ENCODE results near the gene CPM.

The CPM gene

GRCh38 chr12:68957273-68957672 lies 24.3 kb upstream of the CPM start (continued):
- no peak for TF ChIP-seq TSHZ2 (CRISPR knock-in tag; IDR thresholded peaks at IDR 0.05)
- TF ChIP-seq CSRNP3 (CRISPR knock-in tag; IDR thresholded peaks at IDR 0.05): no peak
- TF ChIP-seq OSR1 (CRISPR knock-in tag; IDR thresholded peaks at IDR 0.05): no peak
- TF ChIP-seq CSDC2 (CRISPR knock-in tag; IDR thresholded peaks at IDR 0.05): no peak
- TF ChIP-seq ZNF8 (CRISPR knock-in tag; IDR thresholded peaks at IDR 0.05): no peak
- TF ChIP-seq TOX (CRISPR knock-in tag; IDR thresholded peaks at IDR 0.05; ENCODE audit: borderline replicate concordance): no peak
- no peak for TF ChIP-seq ISL1 (CRISPR knock-in tag; IDR thresholded peaks at IDR 0.05)
- TF ChIP-seq ZFP30 (CRISPR knock-in tag; IDR thresholded peaks at IDR 0.05): no peak
- no peak for TF ChIP-seq PPARA (CRISPR knock-in tag; IDR thresholded peaks at IDR 0.05; ENCODE audit: borderline replicate concordance)
- no peak for TF ChIP-seq BACH2 (CRISPR knock-in tag; IDR thresholded peaks at IDR 0.05; ENCODE audit: borderline replicate concordance)
- TF ChIP-seq ZFP3 (CRISPR knock-in tag; IDR thresholded peaks at IDR 0.05): no peak

- TF ChIP-seq ZNF70 (CRISPR knock-in tag; IDR thresholded peaks at IDR 0.05) (no peak), ZFP30 (CRISPR knock-in tag; IDR thresholded peaks at IDR 0.05) (no peak), ARNTL (CRISPR knock-in tag; IDR thresholded peaks at IDR 0.05; ENCODE audit: borderline replicate concordance, low read depth) (no peak), PPARA (CRISPR knock-in tag; IDR thresholded peaks at IDR 0.05; ENCODE audit: borderline replicate concordance) (no peak), SNAI2 (CRISPR knock-in tag; IDR thresholded peaks at IDR 0.05) (no peak), ISL1 (CRISPR knock-in tag; IDR thresholded peaks at IDR 0.05) (no peak), ZNF565 (CRISPR knock-in tag; conservative IDR thresholded peaks at IDR 0.05; ENCODE audit: low read depth) (no peak), GLIS3 (CRISPR knock-in tag; IDR thresholded peaks at IDR 0.05) (no peak), BACH2 (CRISPR knock-in tag; IDR thresholded peaks at IDR 0.05; ENCODE audit: borderline replicate concordance) (no peak), CREB5 (CRISPR knock-in tag; IDR thresholded peaks at IDR 0.05; ENCODE audit: low read depth) (no peak), ZC3H10 (CRISPR knock-in tag; IDR thresholded peaks at IDR 0.05) (no peak), ZFP3 (CRISPR knock-in tag; IDR thresholded peaks at IDR 0.05) (no peak), ZNF8 (CRISPR knock-in tag; IDR thresholded peaks at IDR 0.05) (no peak), PATZ1 (CRISPR knock-in tag; IDR thresholded peaks at IDR 0.05; ENCODE audit: borderline replicate concordance) (no peak), RARB (CRISPR knock-in tag; IDR thresholded peaks at IDR 0.05) (no peak)
- no peak for ATAC-seq
These were observed 23.5 kb upstream of the CPM start for GRCh38 chr12:68956466-68956865.

- no peak for ATAC-seq
- TF ChIP-seq TCF4 (CRISPR knock-in tag; IDR thresholded peaks at IDR 0.05; ENCODE audit: borderline replicate concordance): no peak
- no peak for TF ChIP-seq GLIS3 (CRISPR knock-in tag; IDR thresholded peaks at IDR 0.05)
- no peak for TF ChIP-seq PPARA (CRISPR knock-in tag; IDR thresholded peaks at IDR 0.05; ENCODE audit: borderline replicate concordance)
- no peak for TF ChIP-seq OSR1 (CRISPR knock-in tag; IDR thresholded peaks at IDR 0.05)
- TF ChIP-seq ARNTL (CRISPR knock-in tag; IDR thresholded peaks at IDR 0.05; ENCODE audit: borderline replicate concordance, low read depth): no peak
- TF ChIP-seq POU6F1 (CRISPR knock-in tag; IDR thresholded peaks at IDR 0.05; ENCODE audit: borderline replicate concordance, low read depth): no peak
- TF ChIP-seq CSRNP3 (CRISPR knock-in tag; IDR thresholded peaks at IDR 0.05): no peak
- TF ChIP-seq TSHZ2 (CRISPR knock-in tag; IDR thresholded peaks at IDR 0.05): no peak
- TF ChIP-seq ZFP3 (CRISPR knock-in tag; IDR thresholded peaks at IDR 0.05): no peak
- TF ChIP-seq ZC3H10 (CRISPR knock-in tag; IDR thresholded peaks at IDR 0.05): no peak
- no peak for TF ChIP-seq ZNF8 (CRISPR knock-in tag; IDR thresholded peaks at IDR 0.05)
- TF ChIP-seq ESRRG (CRISPR knock-in tag; IDR thresholded peaks at IDR 0.05): no peak
These were observed 21.8 kb upstream of the CPM start for GRCh38 chr12:68954811-68955210.
